Measurements from ENCODE around the gene LRRC28.

The LRRC28 gene

GRCh38 chr15:99343208-99343607 is 91.9 kb downstream of the LRRC28 start:
- DNase-seq (ENCODE audit: low read depth), result no peak

- DNase-seq (ENCODE audit: low read depth), result no peak
Measured at GRCh38 chr15:99343881-99344551, 92.7 kb downstream of the LRRC28 start.

- no peak for DNase-seq (ENCODE audit: low read depth)
Measured at GRCh38 chr15:99344639-99345038, 93.4 kb downstream of the LRRC28 start.

GRCh38 chr15:99345242-99345641 is 94.0 kb downstream of the LRRC28 start:
- DNase-seq (ENCODE audit: low read depth), result no peak

GRCh38 chr15:99345832-99346462 is 94.7 kb downstream of the LRRC28 start:
- no peak for DNase-seq (ENCODE audit: low read depth)

GRCh38 chr15:99347574-99347973 is 96.3 kb downstream of the LRRC28 start:
- DNase-seq (ENCODE audit: low read depth), result no peak

- no peak for DNase-seq (ENCODE audit: low read depth)
Measured at GRCh38 chr15:99348412-99348811, 97.1 kb downstream of the LRRC28 start.

- no peak for DNase-seq (ENCODE audit: low read depth)
Measured at GRCh38 chr15:99350408-99350807, 99.1 kb downstream of the LRRC28 start.

GRCh38 chr15:99359769-99360168 is 108.5 kb downstream of the LRRC28 start:
- no peak for DNase-seq (ENCODE audit: low read depth)

GRCh38 chr15:99361545-99362185 is 110.4 kb downstream of the LRRC28 start:
- DNase-seq (ENCODE audit: low read depth), result no peak

GRCh38 chr15:99365242-99365641 is 114.0 kb downstream of the LRRC28 start:
- DNase-seq (ENCODE audit: low read depth), result no peak

GRCh38 chr15:99366013-99366412 is 114.7 kb downstream of the LRRC28 start:
- no peak for DNase-seq (ENCODE audit: low read depth)

GRCh38 chr15:99368743-99369142 is 117.5 kb downstream of the LRRC28 start:
- DNase-seq (ENCODE audit: low read depth), result no peak

- no peak for DNase-seq (ENCODE audit: low read depth)
Measured at GRCh38 chr15:99369196-99369595, 117.9 kb downstream of the LRRC28 start.

- peak; percentile 31 for DNase-seq (ENCODE audit: low read depth)
Measured at GRCh38 chr15:99371180-99372103, 120.2 kb downstream of the LRRC28 start.

GRCh38 chr15:99385005-99385669 is 133.9 kb downstream of the LRRC28 start:
- DNase-seq (ENCODE audit: low read depth), result no peak

- peak; percentile 44 for DNase-seq (ENCODE audit: low read depth)
Measured at GRCh38 chr15:99385865-99386264, 134.6 kb downstream of the LRRC28 start.

GRCh38 chr15:99386391-99386790 is 135.1 kb downstream of the LRRC28 start:
- no peak for DNase-seq (ENCODE audit: low read depth)

- no peak for DNase-seq (ENCODE audit: low read depth)
Measured at GRCh38 chr15:99387421-99388168, 136.3 kb downstream of the LRRC28 start.

GRCh38 chr15:99390667-99391066 is 139.4 kb downstream of the LRRC28 start:
- DNase-seq (ENCODE audit: low read depth), result no peak

- DNase-seq (ENCODE audit: low read depth), result no peak
Measured at GRCh38 chr15:99393641-99394040, 142.4 kb downstream of the LRRC28 start.

All from stromal cell of bone marrow (primary cell).